ENCODE measurements around the gene SOS1.
"Not testable (repeated sequence)": the region's sequence is repeated elsewhere in the genome, so short reads cannot be mapped to it uniquely, and the experiment has no call there.

SOS1 gene

DNA sequence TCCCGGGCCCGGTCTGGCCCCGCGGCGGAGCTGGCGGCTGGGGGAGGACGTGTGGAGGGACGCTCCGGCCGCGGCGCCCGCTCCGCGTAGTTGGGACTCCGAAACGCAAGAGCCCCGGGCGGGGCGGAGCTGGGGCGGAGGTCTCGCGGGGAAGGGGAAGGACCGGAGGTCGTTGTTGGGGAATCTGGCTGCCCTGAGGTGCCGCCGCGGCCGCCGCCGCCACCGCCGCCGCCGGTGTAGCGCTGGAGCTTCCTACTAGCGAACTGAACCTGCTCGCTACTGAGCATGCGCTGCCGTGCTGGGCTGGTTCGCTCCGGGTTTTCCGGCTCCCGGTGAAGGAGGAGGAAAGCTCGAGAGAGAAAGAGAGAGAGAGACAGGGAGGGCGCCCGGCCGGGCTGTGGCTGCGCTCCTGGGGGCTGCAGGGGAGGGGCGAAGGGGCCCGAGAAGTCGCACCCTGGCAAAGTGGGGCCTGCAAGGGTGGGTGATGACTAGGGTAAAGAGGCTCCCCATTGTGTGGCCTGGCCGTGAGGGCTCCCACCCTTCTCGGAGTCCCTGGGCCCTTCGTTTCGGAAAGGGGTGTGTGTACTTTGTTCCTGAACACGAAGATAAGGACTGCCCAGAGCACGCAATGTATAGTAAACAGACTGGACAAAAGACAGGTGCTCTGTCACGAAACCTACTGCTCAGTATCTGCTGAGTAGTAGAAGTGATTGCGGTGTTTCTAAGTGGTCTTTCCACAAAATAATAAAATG is at the start of gene SOS1:
Gene SOS1 (minus strand): TSS at position 281 of the 752 bp plus-strand sequence. CDS start 629 bp downstream, outside the sequence.
- peak; percentile 89 for DNase-seq (ENCODE audit: low spot score)

DNA sequence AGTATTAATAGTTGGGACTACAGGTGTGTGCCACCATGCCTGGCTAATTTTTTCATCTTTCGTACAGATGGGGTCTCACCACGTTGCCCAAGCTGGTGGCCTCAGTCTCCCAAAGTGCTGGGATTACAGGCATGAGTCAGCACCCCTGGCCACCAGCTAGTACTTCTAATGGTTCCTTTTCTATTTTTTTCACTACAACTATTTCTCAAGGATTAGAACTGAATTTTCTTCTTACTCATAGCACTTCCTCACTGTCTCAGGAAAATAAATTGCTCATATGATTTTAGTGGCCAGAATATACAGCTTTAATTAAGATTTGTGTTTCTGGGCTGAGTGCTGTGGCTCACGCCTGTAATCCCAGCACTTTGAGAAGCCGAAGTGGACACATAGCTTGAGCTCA is 43.2 kb upstream of the SOS1 start:
- DNase-seq (ENCODE audit: low spot score): no peak

DNA sequence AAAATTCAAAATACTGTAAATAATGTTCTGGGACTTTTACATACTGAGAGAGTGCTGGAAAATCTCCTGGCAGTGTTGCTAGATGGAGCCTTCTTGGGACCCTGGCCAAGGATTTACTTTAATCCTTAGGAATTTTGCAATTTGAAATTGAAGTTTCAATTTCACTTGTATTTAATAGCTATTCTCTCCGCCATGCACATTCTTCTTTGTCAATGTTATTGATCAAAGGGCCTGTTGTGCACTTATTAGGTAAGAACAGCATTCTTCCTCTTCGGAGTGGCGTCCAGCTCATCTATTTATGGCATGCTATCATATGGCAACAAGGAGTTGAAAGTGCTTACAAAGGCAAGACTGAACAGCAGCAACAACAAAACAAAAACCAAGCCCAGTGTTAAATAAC is 40.1 kb upstream of the SOS1 start:
- no peak for DNase-seq (ENCODE audit: low spot score)

DNA sequence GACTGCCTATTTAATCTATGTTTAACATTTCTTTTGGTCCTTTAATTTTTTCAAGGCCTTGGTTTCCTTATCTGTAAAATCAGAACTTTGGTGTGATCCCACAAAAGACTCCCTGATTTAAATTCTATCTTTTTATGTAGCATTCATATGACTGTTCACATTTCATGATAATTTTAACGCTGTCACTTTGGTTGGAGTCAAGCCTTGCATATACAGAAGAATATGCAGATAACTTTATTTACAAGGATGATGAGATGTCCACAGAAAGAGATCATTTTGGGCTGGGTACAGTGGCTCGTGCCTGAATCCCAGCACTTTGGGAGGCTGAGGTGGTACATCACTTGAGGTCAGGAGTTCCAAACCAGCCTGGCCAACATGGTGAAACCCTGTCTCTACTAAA is 38.4 kb upstream of the SOS1 start:
- DNase-seq (ENCODE audit: low spot score): no peak

DNA sequence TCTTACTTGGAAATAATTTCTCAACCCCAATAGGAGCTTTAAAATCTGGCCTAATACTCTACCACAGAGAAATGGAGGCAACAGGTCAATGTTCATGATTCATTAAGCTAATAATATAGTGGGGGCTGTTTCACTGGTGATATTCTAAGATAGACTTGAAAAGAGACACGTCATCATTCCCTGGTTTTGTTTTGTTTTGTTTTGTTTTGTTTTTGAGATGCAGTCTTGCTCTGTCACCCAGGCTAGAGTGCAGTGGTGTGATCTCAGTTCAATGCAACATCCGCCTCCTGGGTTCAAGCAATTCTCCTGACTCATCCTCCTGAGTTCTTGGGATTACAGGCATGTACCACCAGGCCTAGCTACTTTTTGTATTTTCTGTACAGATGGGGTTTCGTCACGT is 37.5 kb upstream of the SOS1 start:
- no peak for DNase-seq (ENCODE audit: low spot score)

DNA sequence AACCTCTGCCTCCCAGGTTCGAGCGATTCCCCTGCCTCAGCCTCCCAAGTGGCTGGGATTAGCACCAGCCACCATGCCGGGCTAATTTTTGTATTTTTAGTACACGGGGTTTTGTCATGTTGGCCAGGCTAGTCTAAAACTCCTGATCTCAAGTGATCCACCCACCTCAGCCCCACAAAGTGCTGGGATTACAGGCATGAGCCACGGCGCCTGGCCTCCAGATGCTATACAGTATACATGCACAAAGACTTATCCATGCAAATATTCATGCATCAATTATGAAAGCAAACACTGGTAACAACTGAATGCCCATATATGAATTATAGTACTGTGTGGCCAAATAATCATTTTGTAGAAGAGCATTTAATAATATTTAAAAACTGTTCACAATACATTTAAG is 36.0 kb upstream of the SOS1 start:
- DNase-seq (ENCODE audit: low spot score): no peak

DNA sequence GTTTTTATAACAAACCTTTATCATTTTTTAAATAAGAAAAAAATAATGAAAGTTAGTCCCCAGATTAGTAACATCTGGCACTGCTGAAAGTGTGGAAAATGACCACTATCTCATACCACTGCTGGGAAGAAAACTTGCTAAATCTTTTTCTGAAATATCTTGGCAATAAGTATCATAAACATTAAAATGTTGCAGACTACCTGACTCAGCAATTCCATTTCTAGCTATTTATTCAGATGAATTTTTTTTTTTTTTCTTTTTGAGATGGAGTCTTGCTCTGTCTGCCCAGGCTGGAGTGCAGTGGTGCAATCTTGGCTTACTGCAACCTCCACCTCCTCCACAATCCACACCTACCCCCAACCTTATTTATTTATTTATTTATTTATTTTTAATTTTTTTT is 35.3 kb upstream of the SOS1 start:
- DNase-seq (ENCODE audit: low spot score): no peak

DNA sequence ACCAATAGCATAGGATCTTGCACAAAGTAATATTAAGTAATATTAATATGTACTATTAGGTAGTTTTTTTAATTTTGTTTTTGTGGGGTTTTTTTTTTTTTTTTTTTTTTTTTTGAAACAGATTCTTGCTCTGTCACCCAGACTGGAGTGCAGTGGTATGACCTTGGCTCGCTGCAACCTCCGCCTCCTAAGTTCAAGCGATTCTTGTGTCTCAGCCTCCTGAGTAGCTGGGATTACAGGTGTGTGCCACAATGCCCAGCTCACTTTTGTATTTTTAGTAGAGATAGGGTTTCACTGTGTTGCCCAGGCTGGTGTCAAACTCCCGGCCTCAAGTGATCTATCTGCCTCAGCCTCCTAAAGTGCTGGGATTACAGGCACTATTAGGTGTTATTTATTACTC is 34.7 kb upstream of the SOS1 start:
- not testable (repeated sequence) for DNase-seq (ENCODE audit: low spot score)

DNA sequence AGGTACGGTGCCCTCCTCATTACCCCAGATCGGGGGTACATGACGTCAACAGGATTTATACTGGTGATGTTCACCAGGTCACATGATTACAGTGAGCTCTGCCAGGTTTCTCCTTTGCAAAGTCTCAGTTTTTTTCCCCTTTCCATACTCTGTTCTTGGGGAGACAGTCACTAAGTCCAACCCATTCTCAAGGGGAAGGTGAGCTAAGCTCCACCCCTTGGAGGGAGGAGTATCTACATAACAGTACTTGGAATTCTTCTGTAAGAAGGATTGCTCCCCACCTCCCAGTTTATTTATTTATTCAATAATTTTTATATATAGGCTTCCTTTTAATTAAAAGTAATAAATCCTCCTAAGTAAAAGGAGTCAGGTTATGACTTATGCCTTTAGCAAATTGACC is 34.1 kb upstream of the SOS1 start:
- no peak for DNase-seq (ENCODE audit: low spot score)

DNA sequence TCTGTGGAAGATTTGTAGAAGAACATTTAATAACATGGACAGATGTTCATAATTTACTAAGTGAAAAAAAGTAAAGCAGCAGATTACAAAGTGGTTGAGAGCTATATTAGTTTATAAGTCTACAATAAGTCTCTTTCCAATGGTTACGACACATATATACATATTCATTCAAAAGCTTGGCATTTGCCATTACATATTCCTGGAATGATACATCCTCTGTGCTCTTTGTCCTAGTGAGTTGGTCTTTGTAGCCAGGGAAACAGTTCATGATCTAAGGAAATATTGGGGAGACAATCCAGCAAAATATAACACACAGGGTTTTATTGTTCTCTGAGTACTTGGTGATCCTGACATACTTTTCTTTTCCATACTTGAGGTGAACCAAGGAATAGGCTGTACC is 32.5 kb upstream of the SOS1 start:
- DNase-seq (ENCODE audit: low spot score): no peak

DNA sequence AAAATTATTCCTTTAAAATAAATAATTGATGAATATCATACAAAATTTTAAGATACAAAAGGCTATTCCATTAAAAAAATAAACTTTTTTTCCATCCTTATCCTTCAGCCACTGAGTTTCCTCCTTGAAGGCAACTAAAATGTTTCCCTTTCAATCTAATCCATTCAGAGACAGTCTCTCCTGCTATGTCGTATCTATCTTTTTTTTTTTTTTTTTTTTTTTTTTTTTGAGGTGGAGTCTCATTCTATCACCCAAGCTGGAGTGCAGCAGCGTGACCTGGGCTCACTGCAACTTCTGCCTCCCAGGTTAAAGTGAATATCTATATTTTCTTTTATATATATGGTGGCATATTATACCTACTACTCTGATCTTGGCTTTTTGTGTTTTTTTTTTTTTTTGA is 31.7 kb upstream of the SOS1 start:
- DNase-seq (ENCODE audit: low spot score): no peak

DNA sequence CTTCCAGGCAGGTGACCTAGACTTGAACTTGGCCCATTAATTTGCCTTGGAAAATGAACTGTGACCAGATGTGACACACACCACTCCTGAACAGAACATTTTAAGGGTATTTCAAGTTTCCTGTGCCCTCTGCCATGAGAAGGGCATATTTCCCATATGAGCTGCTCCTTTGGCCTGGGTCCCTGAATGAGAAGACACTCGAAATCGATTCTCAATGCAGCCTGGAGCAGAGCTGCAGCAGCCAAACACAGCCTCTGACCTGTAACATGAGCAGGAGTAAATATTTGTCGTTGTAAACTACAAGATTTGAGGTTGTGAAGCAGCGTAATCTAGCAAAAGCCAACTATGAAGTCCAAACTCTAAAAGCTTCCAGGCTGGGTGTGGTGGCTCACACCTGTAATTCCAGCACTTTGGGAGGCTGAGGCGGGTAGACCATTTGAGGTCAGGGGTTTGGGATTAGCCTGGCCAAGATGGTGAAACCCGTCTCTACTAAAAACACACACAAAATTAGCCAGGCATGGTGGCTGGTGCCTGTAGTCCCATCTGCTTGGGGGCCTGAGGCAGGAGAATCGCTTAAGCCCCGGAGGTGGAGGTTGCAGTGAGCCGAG is 30.1 kb upstream of the SOS1 start:
- no peak for DNase-seq (ENCODE audit: low spot score)

DNA sequence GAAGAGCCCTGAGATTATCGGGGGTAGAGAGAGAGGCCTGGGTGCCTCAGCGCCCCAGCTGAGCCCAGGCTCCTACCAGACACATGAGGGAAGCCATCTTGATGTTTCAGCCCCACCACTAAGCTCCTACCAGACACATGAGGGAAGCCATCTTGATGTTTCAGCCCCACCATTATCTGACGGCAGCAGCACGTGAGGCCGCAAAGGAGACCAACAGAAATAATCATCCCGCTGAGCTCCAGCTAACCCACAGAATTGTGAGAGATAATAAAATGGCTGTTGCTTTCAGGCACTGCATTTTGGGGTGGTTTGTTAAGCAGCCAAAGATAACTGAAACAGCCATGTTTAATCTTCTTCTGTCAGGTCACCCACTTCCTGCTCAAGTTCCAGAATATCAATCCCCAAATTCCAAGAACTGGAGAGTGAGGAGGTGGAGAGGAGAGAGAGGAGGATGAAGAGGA is 29.3 kb upstream of the SOS1 start:
- no peak for DNase-seq (ENCODE audit: low spot score)

DNA sequence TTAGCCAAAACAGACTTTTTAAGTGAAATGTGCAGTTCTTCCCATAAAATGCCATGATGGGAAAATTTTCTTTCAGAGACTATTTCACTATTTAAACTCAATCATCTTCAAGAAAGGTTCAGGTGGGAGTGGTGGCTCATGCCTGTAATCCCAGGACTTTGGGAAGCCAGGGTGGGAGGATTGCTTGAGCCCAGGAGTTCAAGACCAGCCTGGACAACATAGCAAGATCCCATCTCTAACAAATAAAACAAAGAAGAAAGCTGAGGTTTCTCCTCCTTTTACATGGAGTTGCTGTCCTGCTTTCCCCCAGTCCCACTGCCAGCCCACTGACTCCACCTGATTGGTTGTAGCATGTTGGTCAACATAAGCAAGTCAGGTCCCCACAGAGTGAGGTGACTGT is 25.8 kb upstream of the SOS1 start:
- DNase-seq (ENCODE audit: low spot score): no peak

DNA sequence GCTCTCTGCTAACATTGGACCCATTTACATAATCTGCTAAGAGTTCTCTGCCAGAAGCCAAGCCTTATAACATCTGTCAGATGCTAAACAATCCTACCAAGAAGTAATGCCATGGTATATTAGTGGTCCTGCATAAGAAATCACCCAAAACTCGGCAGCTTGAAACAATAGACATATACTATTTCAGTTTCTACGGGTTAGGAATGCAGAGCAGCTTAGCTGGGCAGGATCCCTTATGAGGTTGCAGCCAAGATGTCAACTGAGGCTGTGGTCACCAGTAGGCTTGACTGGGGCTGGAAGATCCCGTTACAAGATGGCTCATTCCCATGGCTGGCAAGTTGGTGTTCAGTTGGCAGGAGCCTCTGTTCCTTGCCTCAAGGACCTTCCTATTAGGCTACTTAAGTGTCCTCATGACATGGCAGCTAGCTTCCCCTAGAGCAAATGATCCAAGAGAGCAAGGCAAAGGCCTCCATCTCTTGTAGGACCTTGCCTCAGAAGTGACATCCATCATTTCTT is 25.1 kb upstream of the SOS1 start:
- no peak for DNase-seq (ENCODE audit: low spot score)

DNA sequence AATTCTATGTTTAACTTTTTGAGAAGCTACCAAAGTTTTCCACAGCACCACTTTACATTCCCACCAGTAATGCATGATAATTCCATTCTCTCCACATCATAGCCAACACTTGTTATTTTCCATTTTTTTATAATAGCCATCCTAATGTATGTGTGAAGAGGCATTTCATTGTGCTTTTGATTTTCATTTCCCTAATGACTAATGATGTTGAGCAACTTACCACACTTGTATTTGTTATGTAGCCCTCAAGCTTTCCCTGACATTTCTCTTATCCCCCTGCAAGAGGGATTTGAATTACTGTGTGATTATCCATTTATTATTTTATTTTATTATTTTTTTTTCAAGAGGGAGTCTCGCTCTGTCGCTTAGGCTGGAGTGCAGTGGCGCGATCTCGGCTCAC is 23.6 kb upstream of the SOS1 start:
- no peak for DNase-seq (ENCODE audit: low spot score)

DNA sequence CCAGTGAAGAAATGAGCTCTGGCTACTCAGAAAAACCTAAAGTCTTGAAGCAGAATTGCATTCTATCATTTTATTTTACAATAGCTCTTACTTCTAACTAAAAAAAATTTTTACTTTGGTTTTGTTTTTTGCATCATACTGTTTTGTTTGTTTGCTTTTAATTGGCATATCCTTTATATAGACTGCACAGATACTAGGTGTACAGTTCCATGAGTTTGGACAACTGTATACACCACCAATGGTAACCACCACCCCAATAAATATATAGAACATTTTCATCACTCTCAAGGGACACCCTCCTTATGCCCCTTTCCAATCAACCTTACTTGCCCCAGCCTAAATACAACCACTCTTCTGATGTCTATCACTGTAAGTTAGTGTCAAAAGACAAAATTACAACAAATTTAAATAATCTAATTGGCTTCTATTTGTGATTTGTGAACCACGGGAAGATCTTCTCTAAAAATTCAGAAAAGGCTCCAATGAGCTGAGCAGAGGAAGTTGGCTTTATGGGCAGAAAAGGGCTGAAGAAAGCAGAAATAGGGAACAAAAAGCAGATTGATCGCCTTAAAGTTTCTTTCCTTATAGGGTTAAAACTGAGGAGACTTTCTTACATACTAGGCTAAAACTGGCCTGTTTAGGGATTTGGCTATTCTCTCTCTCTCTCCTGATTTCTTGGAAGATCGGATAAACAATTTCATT is 22.2 kb upstream of the SOS1 start:
- DNase-seq (ENCODE audit: low spot score): no peak

DNA sequence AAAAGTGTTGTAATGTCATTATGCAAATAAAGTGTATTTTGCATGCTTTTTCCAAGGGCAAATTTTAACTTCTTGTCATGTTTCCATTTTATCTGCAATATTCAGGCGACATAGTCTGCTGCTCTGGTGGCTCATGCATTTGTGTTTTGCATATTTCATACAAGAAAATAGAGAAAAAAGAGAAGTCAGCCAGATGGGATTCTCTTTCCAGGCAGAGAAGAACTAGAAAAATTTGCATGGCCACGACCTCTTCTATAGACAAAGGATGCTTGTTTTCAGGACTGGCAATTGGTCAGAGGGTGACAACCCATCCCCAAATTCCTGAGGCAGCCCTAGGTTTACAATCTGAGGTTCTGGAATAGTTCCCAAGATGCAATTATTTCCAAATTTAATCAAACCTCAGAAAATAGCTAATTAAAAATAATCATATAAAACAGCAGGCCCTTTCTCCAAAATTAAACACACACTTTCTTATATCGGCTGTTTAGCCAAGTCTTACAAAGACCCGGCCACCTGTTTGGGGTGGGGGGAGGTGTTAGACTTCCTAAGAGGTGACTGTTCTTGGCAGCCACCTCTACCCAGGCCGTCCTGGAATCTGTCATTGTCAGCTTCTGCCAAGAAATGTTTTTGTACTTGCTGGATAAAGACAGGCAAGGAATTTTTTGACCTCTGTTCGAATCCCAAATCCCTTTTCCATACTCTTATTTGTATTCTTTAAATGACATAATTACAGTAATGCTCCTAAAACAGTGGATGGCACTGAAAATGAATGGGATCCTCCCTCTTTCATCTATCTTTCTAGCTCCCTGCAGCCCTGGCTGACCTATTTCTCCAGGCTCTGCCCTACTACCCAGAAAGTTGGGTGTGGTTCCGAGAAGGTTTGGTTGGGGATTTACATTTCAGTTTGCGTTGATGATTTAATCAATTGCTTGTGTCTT is 20.8 kb upstream of the SOS1 start:
- DNase-seq (ENCODE audit: low spot score): peak; percentile 17

DNA sequence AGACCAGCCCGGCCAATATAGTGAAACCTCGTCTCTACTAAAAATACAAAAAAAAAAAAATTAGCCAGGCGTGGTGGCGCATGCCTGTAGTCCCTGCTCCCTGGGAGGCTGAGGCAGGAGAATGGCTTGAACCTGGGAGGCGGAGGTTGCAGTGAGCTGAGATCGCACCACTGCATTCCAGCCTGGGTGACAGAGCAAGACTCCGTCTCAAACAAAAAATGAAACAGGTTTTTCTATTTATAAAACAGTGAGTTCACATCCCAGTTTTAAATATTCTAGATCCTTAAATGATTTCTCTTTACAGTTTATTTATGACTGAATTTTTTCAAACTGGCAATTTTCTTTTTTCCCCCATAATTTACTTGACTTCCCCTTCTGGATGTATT is 20.1 kb upstream of the SOS1 start:
- not testable (repeated sequence) for DNase-seq (ENCODE audit: low spot score)

DNA sequence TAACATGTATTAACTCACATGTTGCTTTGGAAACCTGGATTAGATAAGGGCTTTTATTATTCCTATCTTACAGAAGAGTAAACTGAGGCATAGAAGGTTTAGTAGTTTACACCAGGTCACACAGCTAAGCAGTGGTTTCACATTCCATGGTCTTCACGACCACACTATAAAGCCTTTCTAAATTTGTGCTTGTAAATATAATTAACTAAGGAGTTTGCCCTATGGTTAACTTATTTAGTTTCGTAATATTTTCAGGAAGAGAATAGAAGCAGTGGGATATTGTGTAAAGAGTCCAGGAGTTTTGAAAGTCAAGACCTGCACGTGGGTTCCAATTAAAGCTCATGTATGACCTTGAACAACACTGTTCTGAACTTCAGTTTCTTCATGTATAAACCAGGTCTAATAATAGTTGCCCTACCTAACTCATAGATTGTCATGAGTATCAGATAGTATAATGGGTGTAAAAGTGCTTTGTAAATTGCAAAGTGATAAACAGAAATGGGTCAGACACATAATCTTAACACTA is 19.5 kb upstream of the SOS1 start:
- no peak for DNase-seq (ENCODE audit: low spot score)

DNA sequence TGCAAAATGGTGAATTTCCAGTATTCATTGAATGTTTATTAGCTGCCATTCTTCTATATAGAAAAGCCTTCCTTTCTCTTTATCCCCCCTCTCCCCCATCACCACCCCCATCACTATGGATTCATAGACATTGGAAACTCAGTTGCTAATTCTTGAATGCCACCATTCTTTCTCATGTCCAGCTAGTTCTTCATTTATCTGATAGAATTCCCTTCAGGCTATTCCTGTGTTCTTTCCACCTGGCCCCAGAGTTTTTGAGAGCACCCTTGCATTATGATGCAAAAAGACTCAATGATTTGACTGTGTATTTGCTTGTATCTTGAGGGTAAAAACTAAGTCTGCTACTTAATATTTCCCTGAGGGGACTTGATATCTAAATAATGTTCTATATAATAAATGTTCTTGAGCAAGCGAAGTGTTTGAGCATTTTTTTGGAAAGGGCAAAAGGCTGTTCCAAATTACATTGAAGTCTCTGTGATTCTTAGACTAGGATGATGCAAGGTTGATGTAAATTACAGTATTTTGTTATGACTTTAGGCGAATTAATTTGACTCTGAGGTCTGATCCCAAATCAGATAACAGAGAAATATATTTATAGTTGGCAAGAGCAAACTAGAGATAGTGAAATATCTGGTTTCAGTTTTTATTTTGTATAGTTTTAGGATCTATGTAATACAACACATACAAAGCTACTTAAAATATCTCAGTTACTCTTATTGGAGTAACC is 18.8 kb upstream of the SOS1 start:
- DNase-seq (ENCODE audit: low spot score): no peak
